ENCODE data around the gene DEPP1. TPM values are rescaled to one million over a fixed set of nuclear protein-coding genes. Genes with fewer than 3 reads are reported as not detected.

The DEPP1 gene
- total and polyA plus RNA-seq, 2 of the 13 experiments (the other 11 are each of a cell fraction or from before 2014, with no cell fraction given), result 14.8 to 270 TPM

- TF ChIP-seq SP4 (CRISPR knock-in tag; IDR thresholded peaks at IDR 0.05) (peak; percentile 28; the same call in 1 of the 2 replicates), MLX (CRISPR knock-in tag; IDR thresholded peaks at IDR 0.05) (0 out of 2 replicates have a peak, but pooled peaks have one; percentile 56), ZBTB49 (CRISPR knock-in tag; IDR thresholded peaks at IDR 0.05; ENCODE audit: borderline replicate concordance) (no peak), ATF2 (CRISPR knock-in tag; IDR thresholded peaks at IDR 0.05) (peak; percentile 15; the same call in 1 of the 2 replicates), ZMAT5 (CRISPR knock-in tag; IDR thresholded peaks at IDR 0.05; ENCODE audit: borderline replicate concordance, low read depth) (no peak), ZNF770 (CRISPR knock-in tag; IDR thresholded peaks at IDR 0.05) (peak; percentile 46; the same call in 1 of the 2 replicates), PHF8 (CRISPR knock-in tag; IDR thresholded peaks at IDR 0.05) (peak; percentile 49), KLF11 (CRISPR knock-in tag; IDR thresholded peaks at IDR 0.05) (peak; percentile 77; the same call in 1 of the 2 replicates), HINFP (CRISPR knock-in tag; IDR thresholded peaks at IDR 0.05; ENCODE audit: low read depth) (0 out of 2 replicates have a peak, but pooled peaks have one; percentile 37), GRHL1 (CRISPR knock-in tag; conservative IDR thresholded peaks at IDR 0.05) (no peak), ZNF563 (CRISPR knock-in tag; IDR thresholded peaks at IDR 0.05) (no peak), ETV5 (CRISPR knock-in tag; IDR thresholded peaks at IDR 0.05; ENCODE audit: borderline replicate concordance) (peak; percentile 39; the same call in 1 of the 2 replicates), SAP130 (CRISPR knock-in tag; IDR thresholded peaks at IDR 0.05; ENCODE audit: low read depth) (peak; percentile 79), ZBTB39 (CRISPR knock-in tag; IDR thresholded peaks at IDR 0.05) (0 out of 2 replicates have a peak, but pooled peaks have one; percentile 42)
Observed at GRCh38 chr10:44963772-44964633, 14.6 kb downstream of the DEPP1 start (continued).
